GM12878 (cell line): ENCODE measurements around the gene NOP10. TPM values are rescaled to one million over a fixed set of nuclear protein-coding genes. Genes with fewer than 3 reads are reported as not detected.

Experiments used
- ATAC-seq: fragments of 200-7000 bp; cut with Tn5 transposase; 3 replicates; pipeline ENCODE4 v1.9.1; 2020; ENCODE audit warnings: mild to moderate bottlenecking, moderate library complexity
- BruUV-seq: library from RNA; stranded (reverse); fragments of 400-500 nt; replicated peaks from 2 replicates; lab custom pipeline; 2021; lab: Mats Ljungman, UMichigan
- CTCF ChIA-PET: fragments of 300-600 bp; sonication (Branson Sonifier 250); formaldehyde crosslinking; extraction: SDS; loops from one replicate; lab custom pipeline; 2021; ENCODE audit warnings: inconsistent platforms; lab: Yijun Ruan, JAX
- POLR2A ChIA-PET: fragments of 350-600 bp; formaldehyde crosslinking; extraction: SDS; loops from one replicate; lab custom pipeline; 2021; ENCODE audit warnings: inconsistent platforms; lab: Charles Lee
- RAD21 ChIA-PET: fragments of 300-600 bp; sonication (Branson Sonifier 250); formaldehyde crosslinking; loops from one replicate; lab custom pipeline; 2023; ENCODE audit warnings: antibody characterized with exemption; ENCODE audit not compliant: unreplicated experiment; lab: Charles Lee
- SMC1A ChIA-PET: fragments of 300-600 bp; sonication (Branson Sonifier 250); formaldehyde crosslinking; loops from one replicate; lab custom pipeline; 2023; ENCODE audit not compliant: unreplicated experiment, uncharacterized antibody; lab: Charles Lee
- DNase-seq: peaks from one replicate; pipeline ENCODE4 v3.0.0-alpha.2; 2011; ENCODE audit warnings: low read depth, low spot score
- FAIRE-seq: peaks from 3 replicates; lab custom pipeline; 2011; peaks lifted over from hg19 to GRCh38; lab: Jason Lieb, UNC
- H2AFZ ChIP-seq: 2 replicates; pipeline ENCODE4 v1.6.0; 2011; ENCODE audit warnings: low read depth, low read length, control low read depth; ENCODE audit not compliant: control insufficient read depth
- H3K27ac ChIP-seq: 2 replicates; pipeline ENCODE4 v1.5.1; 2011; ENCODE audit warnings: control low read depth; ENCODE audit not compliant: control insufficient read depth, insufficient read depth
- H3K27me3 ChIP-seq, 2 experiments: replicated peaks in 1 of 2; 2 replicates each; pipeline versions ENCODE4 v1.6.0 to v1.6.1; 2011; ENCODE audit warnings: low read length in 1 of 2; ENCODE audit not compliant: control insufficient read depth in 2 of 2, insufficient read depth in 2 of 2
- H3K36me3 ChIP-seq, 2 experiments: 2 replicates each; pipeline ENCODE4 v1.5.1; 2011; ENCODE audit warnings: low read length in 1 of 2; ENCODE audit not compliant: control insufficient read depth in 2 of 2, insufficient read depth in 2 of 2
- H3K4me1 ChIP-seq: 2 replicates; pipeline ENCODE4 v1.6.1; 2011; ENCODE audit warnings: mild to moderate bottlenecking, low read length, moderate library complexity, mixed read lengths; ENCODE audit not compliant: control insufficient read depth, insufficient read depth
- H3K4me2 ChIP-seq: 2 replicates; pipeline ENCODE4 v1.6.0; 2011; ENCODE audit warnings: control low read depth; ENCODE audit not compliant: control insufficient read depth, insufficient read depth
- H3K4me3 ChIP-seq: fragments of 200-600 bp; sonication (generic); 2 replicates; pipeline ENCODE4 v1.5.1; 2016
- H3K79me2 ChIP-seq: 2 replicates; pipeline ENCODE4 v1.6.0; 2011; ENCODE audit warnings: low read length; ENCODE audit not compliant: control insufficient read depth, insufficient read depth
- H3K9ac ChIP-seq: 2 replicates; pipeline ENCODE4 v1.8.0; 2011; ENCODE audit warnings: low read length, control low read depth, mixed read lengths; ENCODE audit not compliant: control insufficient read depth, insufficient read depth
- H3K9me3 ChIP-seq: replicated peaks from 3 replicates; pipeline ENCODE4 v1.5.1; 2011; ENCODE audit warnings: mild to moderate bottlenecking, low read length; ENCODE audit not compliant: control insufficient read depth, insufficient read depth
- H4K20me1 ChIP-seq: 2 replicates; pipeline ENCODE4 v1.6.0; 2011; ENCODE audit not compliant: control insufficient read depth, insufficient read depth
- BRCA1 ChIP-seq: IDR thresholded peaks from 2 replicates; pipeline ENCODE4 v1.6.1; 2011; ENCODE audit warnings: low read depth, low read length, improper control_type of control experiment
- EGR1 ChIP-seq, 2 experiments: IDR thresholded peaks; 1 replicate in 1 of 2; 2 replicates in 1 of 2; pipeline ENCODE4 v1.6.1; 2011 to 2012; ENCODE audit warnings: low read depth in 2 of 2, low read length in 2 of 2, borderline replicate concordance in 1 of 2, mild to moderate bottlenecking in 1 of 2, moderate library complexity in 1 of 2
- FOXK2 ChIP-seq: fragments of 450-650 bp; IDR thresholded peaks from 2 replicates; pipeline ENCODE4 v1.6.1; 2017; ENCODE audit warnings: mild to moderate bottlenecking, moderate library complexity
- LARP7 ChIP-seq: fragments of 450-650 bp; IDR thresholded peaks from 2 replicates; pipeline ENCODE4 v1.6.1; 2017; ENCODE audit warnings: mild to moderate bottlenecking
- PAX5 ChIP-seq: IDR thresholded peaks from 2 replicates; pipeline ENCODE4 v1.6.1; 2011; ENCODE audit warnings: low read depth, low read length, borderline replicate concordance
- POLR2A ChIP-seq: IDR thresholded peaks from 2 replicates; pipeline ENCODE4 v1.6.1; 2011; ENCODE audit warnings: low read depth, mild to moderate bottlenecking, low read length
- POLR2AphosphoS5 ChIP-seq: IDR thresholded peaks from 2 replicates; pipeline ENCODE4 v1.6.1; 2011; ENCODE audit warnings: mild to moderate bottlenecking, low read length, inconsistent platforms
- RELA ChIP-seq: fragments of 450-650 bp; IDR thresholded peaks from 2 replicates; pipeline ENCODE4 v1.8.0; 2014; ENCODE audit warnings: borderline replicate concordance; ENCODE audit not compliant: partially characterized antibody
- SMARCA5 ChIP-seq: fragments of 450-650 bp; IDR thresholded peaks from 2 replicates; pipeline ENCODE4 v1.6.1; 2017; ENCODE audit warnings: mild to moderate bottlenecking
- SMC3 ChIP-seq: IDR thresholded peaks from 2 replicates; pipeline ENCODE4 v1.6.1; 2011; ENCODE audit warnings: low read length, improper control_type of control experiment, borderline replicate concordance
- SREBF1 ChIP-seq: IDR thresholded peaks from 2 replicates; pipeline ENCODE4 v1.6.1; 2012; ENCODE audit warnings: mild to moderate bottlenecking, low read length
- STAT1 ChIP-seq: fragments of 450-650 bp; conservative IDR thresholded peaks from 2 replicates; pipeline ENCODE4 v1.6.1; 2014; ENCODE audit warnings: antibody characterized with exemption, mild to moderate bottlenecking
- TBL1XR1 ChIP-seq: IDR thresholded peaks from 2 replicates; pipeline ENCODE4 v1.6.1; 2012; ENCODE audit warnings: low read depth, low read length, improper control_type of control experiment
- TCF3 ChIP-seq: IDR thresholded peaks from 2 replicates; pipeline ENCODE4 v1.6.1; 2012; ENCODE audit warnings: low read depth, mild to moderate bottlenecking, low read length, borderline replicate concordance; ENCODE audit not compliant: insufficient read depth
- ZNF207 ChIP-seq: fragments of 450-650 bp; IDR thresholded peaks from 2 replicates; pipeline ENCODE4 v1.6.1; 2014; ENCODE audit warnings: antibody characterized with exemption, mild to moderate bottlenecking, borderline replicate concordance
- ZNF384 ChIP-seq: IDR thresholded peaks from 2 replicates; pipeline ENCODE4 v1.6.1; 2012; ENCODE audit warnings: low read depth, mild to moderate bottlenecking, low read length, improper control_type of control experiment, borderline replicate concordance
- WGBS: methylation state at CpG from one replicate; pipeline ENCODE4 v1.1.6; 2016; ENCODE audit warnings: low lambda C conversion rate; ENCODE audit not compliant: insufficient replicate concordance, insufficient coverage; ENCODE audit errors: missing lambda C conversion rate; 5-methylcytosine and 5-hydroxymethylcytosine counted together
- in situ Hi-C: fragments of 300-500 bp; cut with MboI; formaldehyde crosslinking; loops from 9 replicates; pipeline ENCODE4 v1.14.3; 2018; ENCODE audit warnings: mixed read lengths
- intact Hi-C: fragments of 100-400 bp; cut with micrococcal nuclease; formaldehyde crosslinking; loops from one replicate; pipeline ENCODE4 v1.14.2; 2022; ENCODE audit not compliant: unreplicated experiment
- polyA plus RNA-seq, 11 experiments: library from polyadenylated mRNA; depleted of rRNA in 4 of 11; unstranded in 6 of 11; stranded (reverse) in 5 of 11; fragments of >200 nt; fragmentation: Nextera tagmentation in 4 of 11; fragmentation: Illumina TruSeq in 1 of 11; extraction: Ambion mirVana in 4 of 11; extraction: Trizol in 1 of 11; gene quantifications; 1 replicate in 1 of 11; 2 replicates in 10 of 11; pipeline versions ENCODE4 v1.2.1 to v1.2.3, GENCODE V29; 2011 to 2016; ENCODE audit warnings: inconsistent platforms in 2 of 11, missing spikeins in 2 of 11, low read depth in 1 of 11
- total RNA-seq, 4 experiments: library from RNA; depleted of rRNA in 3 of 4; stranded (reverse); fragments of >200 nt in 3 of 4; fragmentation: Illumina TruSeq in 1 of 4; extraction: Trizol in 1 of 4; gene quantifications; 2 replicates each; pipeline versions ENCODE4 v1.2.1 to v1.2.3, GENCODE V29; 2013 to 2021
- TF ChIP-seq, protein P1 (sequence below): IDR thresholded peaks from 2 replicates; pipeline ENCODE4 v1.6.1; 2012; ENCODE audit warnings: low read depth, low read length, improper control_type of control experiment
- TF ChIP-seq, protein P2 (sequence below): fragments of 450-650 bp; IDR thresholded peaks from 2 replicates; pipeline ENCODE4 v1.6.1; 2017; ENCODE audit warnings: low read depth, mild to moderate bottlenecking, moderate library complexity

The NOP10 gene
- total and polyA plus RNA-seq, 10 of the 15 experiments (the other 5 are each of a cell fraction or from before 2014, with no cell fraction given) = 225 to 1,778 (median 537) TPM

DNA sequence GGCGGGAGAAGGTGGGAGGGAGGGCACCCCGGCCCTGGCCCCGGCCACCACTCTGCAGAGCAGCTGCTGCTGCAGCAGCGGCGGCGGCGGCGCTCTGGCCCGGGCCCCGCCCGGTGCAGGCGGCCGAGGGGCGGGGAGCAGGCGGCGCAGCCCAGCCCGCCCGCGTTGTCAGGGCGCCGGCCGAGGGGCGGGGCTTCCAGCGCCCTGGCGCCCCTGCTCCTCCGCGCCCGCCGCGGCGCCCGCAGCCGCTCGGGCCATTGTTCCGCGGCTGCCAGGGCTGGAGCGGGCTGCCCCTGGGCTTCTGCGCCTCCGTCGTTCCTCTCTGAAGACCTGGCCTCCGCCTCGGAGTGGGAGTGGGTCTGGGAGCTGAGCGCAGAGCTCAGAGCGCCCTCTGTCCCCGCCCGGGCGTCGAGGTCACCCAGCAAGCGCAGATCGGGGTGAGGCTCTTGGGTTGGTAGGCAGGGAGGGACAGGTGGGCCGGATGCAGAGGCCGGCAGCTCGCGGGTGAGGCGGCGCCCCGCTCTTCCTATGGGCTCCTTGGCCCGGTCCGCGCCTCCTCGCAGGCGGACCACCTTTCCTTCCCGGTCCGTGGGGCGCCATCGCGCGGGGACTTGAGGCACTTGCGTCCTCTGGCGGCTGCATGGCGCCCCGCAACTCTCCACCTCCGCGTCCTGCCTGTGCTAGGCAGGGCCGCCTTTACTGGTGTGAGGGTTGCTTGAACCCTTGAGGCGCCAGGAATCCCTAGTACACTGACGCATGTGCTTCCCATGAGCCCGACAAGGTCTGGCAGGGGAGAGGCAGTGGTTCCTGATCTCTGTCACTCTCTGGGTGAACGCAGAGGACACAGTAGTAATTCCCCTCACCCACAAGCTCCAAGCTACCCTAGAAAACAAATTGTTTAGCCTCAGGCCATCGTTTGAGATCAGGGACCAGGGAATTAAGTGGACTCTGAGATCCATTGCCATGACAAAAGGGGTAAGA is 24.5 kb upstream of the NOP10 start, which contains the start of gene LPCAT4:
TSS of gene LPCAT4 (minus strand) at position 96 of the 981 bp plus-strand sequence. CDS start 96 bp downstream, outside the sequence.
- ATAC-seq (peak; percentile 86), FAIRE-seq (peak; percentile 83), DNase-seq (peak; percentile 65)
- peaks cover 0 to 7% of the 10 kb centered on the region in 2 experiments; a peak in 3 of 4 replicates for H3K36me3 ChIP-seq
- peak within 1 kb of the TSS; percentile 96 for H2AFZ ChIP-seq
- intact Hi-C loops (loop anchor here (1.0 to 5.0 kb wide), 6 partner anchors 24 to 305 kb away; partner anchors contain the start of genes EMC7, GOLGA8B, NOP10 and NUTM1), in situ Hi-C loops (no loop called here)
- H3K79me2 ChIP-seq = peaks cover 27% of the 10 kb centered on the region
- H3K9me3 ChIP-seq = no peaks in the 10 kb centered on the region
- ChIA-PET CTCF (interaction anchor here (0.6 to 4.3 kb wide), 36 partner anchors 9 to 306 kb away, joined by 3 to 66 read pairs (median 6); partner anchors contain the start of genes EMC4, GOLGA8A, KATNBL1 and NOP10), POLR2A (interaction anchor here (0.7 to 2.6 kb wide), 7 partner anchors 9 to 158 kb away, joined by 3 to 13 read pairs (median 6); partner anchors contain the start of genes NOP10 and NUTM1), SMC1A (interaction anchor here (0.7 to 3.9 kb wide), 17 partner anchors 24 to 267 kb away, joined by 3 to 30 read pairs (median 7); partner anchors contain the start of genes GOLGA8B, NOP10, NUTM1 and SLC12A6), RAD21 (interaction anchor here (0.6 to 4.3 kb wide), 25 partner anchors 9 to 305 kb away, joined by 3 to 37 read pairs (median 5); partner anchors contain the start of genes EMC4, EMC7, GOLGA8A and KATNBL1)
- H3K4me3 ChIP-seq = peak within 1 kb of the TSS; percentile 86
- H3K27me3 ChIP-seq = no peaks in the 10 kb centered on the region
- peak within 1 kb of the TSS; percentile 96 for H3K27ac ChIP-seq
- 1% methylated on average over 59 of the region's 80 CpGs for WGBS
- H3K4me2 ChIP-seq = peak within 1 kb of the TSS; percentile 98
- peak within 1 kb of the TSS; percentile 97 for H3K9ac ChIP-seq
- H4K20me1 ChIP-seq = no peaks in the 10 kb centered on the region
- no TSS peak for BruUV-seq
- H3K4me1 ChIP-seq = peaks cover 34% of the 10 kb centered on the region
- no peak for TF ChIP-seq SREBF1
- TF ChIP-seq BRCA1 = no peak
- peak; percentile 76; the same call in 1 of the 2 replicates for TF ChIP-seq POLR2A
- TF ChIP-seq, protein P1, sequence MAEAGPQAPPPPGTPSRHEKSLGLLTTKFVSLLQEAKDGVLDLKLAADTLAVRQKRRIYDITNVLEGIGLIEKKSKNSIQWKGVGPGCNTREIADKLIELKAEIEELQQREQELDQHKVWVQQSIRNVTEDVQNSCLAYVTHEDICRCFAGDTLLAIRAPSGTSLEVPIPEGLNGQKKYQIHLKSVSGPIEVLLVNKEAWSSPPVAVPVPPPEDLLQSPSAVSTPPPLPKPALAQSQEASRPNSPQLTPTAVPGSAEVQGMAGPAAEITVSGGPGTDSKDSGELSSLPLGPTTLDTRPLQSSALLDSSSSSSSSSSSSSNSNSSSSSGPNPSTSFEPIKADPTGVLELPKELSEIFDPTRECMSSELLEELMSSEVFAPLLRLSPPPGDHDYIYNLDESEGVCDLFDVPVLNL = 0 out of 2 replicates have a peak, but pooled peaks have one; percentile 9
- TF ChIP-seq LARP7 = peak; percentile 97
- TF ChIP-seq TCF3 = peak; percentile 74; the same call in 1 of the 2 replicates
- no peak for TF ChIP-seq FOXK2
- peak; percentile 10 for TF ChIP-seq RELA
- peak; percentile 97 for TF ChIP-seq SMARCA5
- peak; percentile 96 for TF ChIP-seq ZNF207
- peak; percentile 82 for TF ChIP-seq POLR2AphosphoS5
- TF ChIP-seq, protein P2, sequence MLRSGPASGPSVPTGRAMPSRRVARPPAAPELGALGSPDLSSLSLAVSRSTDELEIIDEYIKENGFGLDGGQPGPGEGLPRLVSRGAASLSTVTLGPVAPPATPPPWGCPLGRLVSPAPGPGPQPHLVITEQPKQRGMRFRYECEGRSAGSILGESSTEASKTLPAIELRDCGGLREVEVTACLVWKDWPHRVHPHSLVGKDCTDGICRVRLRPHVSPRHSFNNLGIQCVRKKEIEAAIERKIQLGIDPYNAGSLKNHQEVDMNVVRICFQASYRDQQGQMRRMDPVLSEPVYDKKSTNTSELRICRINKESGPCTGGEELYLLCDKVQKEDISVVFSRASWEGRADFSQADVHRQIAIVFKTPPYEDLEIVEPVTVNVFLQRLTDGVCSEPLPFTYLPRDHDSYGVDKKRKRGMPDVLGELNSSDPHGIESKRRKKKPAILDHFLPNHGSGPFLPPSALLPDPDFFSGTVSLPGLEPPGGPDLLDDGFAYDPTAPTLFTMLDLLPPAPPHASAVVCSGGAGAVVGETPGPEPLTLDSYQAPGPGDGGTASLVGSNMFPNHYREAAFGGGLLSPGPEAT = peak; percentile 55; the same call in 1 of the 2 replicates
- TF ChIP-seq STAT1 = 0 out of 2 replicates have a peak, but pooled peaks have one; percentile 46
- peak; percentile 72; the same call in 1 of the 2 replicates for TF ChIP-seq SMC3
- no peak for TF ChIP-seq TBL1XR1
- no peak for TF ChIP-seq ZNF384
- peak in 1 of 2 experiments; percentile 68; a peak in 2 of 3 replicates for TF ChIP-seq EGR1 (IDR thresholded peaks at IDR 0.05; ENCODE audit: borderline replicate concordance in 1 of 2, low read depth in 2 of 2, low read length in 2 of 2)
- TF ChIP-seq PAX5 = peak; percentile 4; the same call in 1 of the 2 replicates
